Heart right ventricle (tissue), 16 donors: ENCODE results near the gene PRPSAP1. TPM values are rescaled to one million over a fixed set of nuclear protein-coding genes. Genes with fewer than 3 reads are reported as not detected.

Experiments
- ATAC-seq, 8 donors: fragments of 200-7000 bp; cut with Tn5 transposase; one replicate each; pipeline ENCODE4 v1.9.1; 2020; ENCODE audit warnings: mild to moderate bottlenecking in 8 of 8, moderate library complexity in 8 of 8, moderate number of reproducible peaks in 1 of 8
- DNase-seq, 2 donors: peaks; one replicate each; pipeline ENCODE4 v3.0.0-alpha.2; 2020
- H3K27ac ChIP-seq, 10 donors: fragments of 200-600 bp; sonication (generic) in 2 of 10; one replicate each; pipeline versions ENCODE4 v1.5.0 to v1.8.0; 2020 to 2022; ENCODE audit warnings: mild to moderate bottlenecking in 3 of 10
- H3K27me3 ChIP-seq, 7 donors: fragments of 200-600 bp; one replicate each; pipeline ENCODE4 v1.8.0; 2021 to 2022; ENCODE audit warnings: mild to moderate bottlenecking in 2 of 7
- H3K36me3 ChIP-seq, 9 donors: fragments of 200-600 bp; sonication (generic) in 1 of 9; one replicate each; pipeline versions ENCODE4 v1.5.0 to v1.8.0; 2020 to 2022; ENCODE audit warnings: mild to moderate bottlenecking in 2 of 9
- H3K4me1 ChIP-seq, 9 donors: fragments of 200-600 bp; sonication (generic) in 1 of 9; one replicate each; pipeline versions ENCODE4 v1.5.0 to v1.8.0; 2020 to 2022; ENCODE audit warnings: mild to moderate bottlenecking in 4 of 9
- H3K4me3 ChIP-seq, 10 donors: fragments of 200-600 bp; sonication (generic) in 2 of 10; one replicate each; pipeline versions ENCODE4 v1.5.0 to v1.8.0; 2020 to 2022; ENCODE audit warnings: mild to moderate bottlenecking in 7 of 10, moderate library complexity in 2 of 10
- H3K9me3 ChIP-seq, 11 donors: fragments of 200-600 bp in 10 of 11; sonication (generic) in 2 of 11; one replicate each; pipeline versions ENCODE4 v1.5.0 to v1.8.0; 2013 to 2022; ENCODE audit warnings: mild to moderate bottlenecking in 2 of 11, control low read depth in 1 of 11, moderate library complexity in 1 of 11
- WGBS, 2 donors: extraction: QIAGEN DNeasy Blood & Tissue Kit; methylation state at CpG; one replicate each; pipeline ENCODE4 v1.1.7; 2013; ENCODE audit warnings: inconsistent platforms in 1 of 2; 5-methylcytosine and 5-hydroxymethylcytosine counted together
- intact Hi-C, 10 donors: fragments of 100-400 bp; cut with DNase I; formaldehyde crosslinking; loops; one replicate each; pipeline versions ENCODE4 v1.11.1 to v1.14.2; 2022
- polyA plus RNA-seq, 2 donors: library from polyadenylated mRNA; stranded (reverse); fragments of 200-250 nt; gene quantifications; one replicate each; pipeline ENCODE4 v1.2.3, GENCODE V29; 2013
- total RNA-seq, 10 donors: library from RNA; stranded (reverse); fragmentation: NEBNext Ultra II Directional in 3 of 10; extraction: Animal tissue kit (Norgen Biotek cat#: 25700) in 3 of 10; gene quantifications; one replicate each; pipeline versions ENCODE4 v1.2.1 to v1.2.4, GENCODE V29; 2021 to 2023
- TF ChIP-seq, protein P1 (sequence below), 9 donors: fragments of 200-600 bp; sonication (generic) in 2 of 9; IDR thresholded peaks; one replicate each; pipeline versions ENCODE4 v1.5.0 to v1.8.0; 2021 to 2022; ENCODE audit warnings: antibody characterized with exemption in 9 of 9, mild to moderate bottlenecking in 5 of 9, moderate library complexity in 1 of 9
- donor health status: Arrhythmogenic right ventricular cardiomyopathy.
- donor health status: ischemic (EF 13 %, LVEDD 7.1; RV severe dilation, severe dysfunction).
- donor health status: healthy with polysubstance abuse.
- donor health status: DM: no; HTN: yes; CAD: no.
- donor health status: DM: no; HTN: no; CAD: no.
- donor health status: ischemic (EF 25% LVEDD 6.9; RV normal size, moderate dysfunction).
- donor health status: ischemic (EF 25% LVEDD 5.7; RV mildly dilated, moderate dysfunction).
- donor health status: healthy.
- donor health status: DM: yes; HTN: yes; CAD: no.
- donor health status: Ischemic cardiomyopathy.
- donor health status: ischemic (EF 35%, LVEDD 5.7; RV mildly dilated, moderate dysfunction).
- donor health status: nonischemic (EF 11% LVEDD 7.7; RV severe dilation, severe dysfunction).
- donor health status: DM: yes; HTN: yes; CAD: no.
- donor health status: PGD.
- donor health status: ischemic (EF 29% LVEDD 5.4; RV normal size, mild dysfunction).
- donor health status: nonischemic (EF 23%, LVEDD 6.1; RV moderate dilation, normal function).

Gene PRPSAP1
- total and polyA plus RNA-seq, 12 donors: 26.4 to 43.7 (median 33.7) TPM

GRCh38 chr17:76384222-76384986 lies 30.7 kb upstream of the PRPSAP1 start, which contains the start of gene SPHK1:
TSS of gene SPHK1 (plus strand) at chr17:76384609. CDS start at chr17:76385645, 1,036 bp downstream.
- peak; percentile 63 to 80 for DNase-seq
- Histone ChIP-seq H3K36me3 (peaks cover 0 to 12% (median 0%) of the 10 kb centered on the region in 9 donors), H3K9me3 (no peaks in the 10 kb centered on the region), H3K27ac (peak within 1 kb of the TSS; percentile 54 to 98 (median 86)), H3K4me1 (peaks cover 8 to 52% (median 40%) of the 10 kb centered on the region in 9 donors), H3K27me3 (peaks cover 0 to 11% (median 0%) of the 10 kb centered on the region in 7 donors), H3K4me3 (peak within 1 kb of the TSS; percentile 54 to 84 (median 70))
- WGBS, 2 donors: 1% methylated on average over 81 to 118 of the region's 118 CpGs
- TF ChIP-seq, protein P1, sequence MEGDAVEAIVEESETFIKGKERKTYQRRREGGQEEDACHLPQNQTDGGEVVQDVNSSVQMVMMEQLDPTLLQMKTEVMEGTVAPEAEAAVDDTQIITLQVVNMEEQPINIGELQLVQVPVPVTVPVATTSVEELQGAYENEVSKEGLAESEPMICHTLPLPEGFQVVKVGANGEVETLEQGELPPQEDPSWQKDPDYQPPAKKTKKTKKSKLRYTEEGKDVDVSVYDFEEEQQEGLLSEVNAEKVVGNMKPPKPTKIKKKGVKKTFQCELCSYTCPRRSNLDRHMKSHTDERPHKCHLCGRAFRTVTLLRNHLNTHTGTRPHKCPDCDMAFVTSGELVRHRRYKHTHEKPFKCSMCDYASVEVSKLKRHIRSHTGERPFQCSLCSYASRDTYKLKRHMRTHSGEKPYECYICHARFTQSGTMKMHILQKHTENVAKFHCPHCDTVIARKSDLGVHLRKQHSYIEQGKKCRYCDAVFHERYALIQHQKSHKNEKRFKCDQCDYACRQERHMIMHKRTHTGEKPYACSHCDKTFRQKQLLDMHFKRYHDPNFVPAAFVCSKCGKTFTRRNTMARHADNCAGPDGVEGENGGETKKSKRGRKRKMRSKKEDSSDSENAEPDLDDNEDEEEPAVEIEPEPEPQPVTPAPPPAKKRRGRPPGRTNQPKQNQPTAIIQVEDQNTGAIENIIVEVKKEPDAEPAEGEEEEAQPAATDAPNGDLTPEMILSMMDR (IDR thresholded peaks at IDR 0.05): no peak
- ATAC-seq: peak; percentile 65 to 92 (median 78)
- intact Hi-C loops: no loop called here

DNA sequence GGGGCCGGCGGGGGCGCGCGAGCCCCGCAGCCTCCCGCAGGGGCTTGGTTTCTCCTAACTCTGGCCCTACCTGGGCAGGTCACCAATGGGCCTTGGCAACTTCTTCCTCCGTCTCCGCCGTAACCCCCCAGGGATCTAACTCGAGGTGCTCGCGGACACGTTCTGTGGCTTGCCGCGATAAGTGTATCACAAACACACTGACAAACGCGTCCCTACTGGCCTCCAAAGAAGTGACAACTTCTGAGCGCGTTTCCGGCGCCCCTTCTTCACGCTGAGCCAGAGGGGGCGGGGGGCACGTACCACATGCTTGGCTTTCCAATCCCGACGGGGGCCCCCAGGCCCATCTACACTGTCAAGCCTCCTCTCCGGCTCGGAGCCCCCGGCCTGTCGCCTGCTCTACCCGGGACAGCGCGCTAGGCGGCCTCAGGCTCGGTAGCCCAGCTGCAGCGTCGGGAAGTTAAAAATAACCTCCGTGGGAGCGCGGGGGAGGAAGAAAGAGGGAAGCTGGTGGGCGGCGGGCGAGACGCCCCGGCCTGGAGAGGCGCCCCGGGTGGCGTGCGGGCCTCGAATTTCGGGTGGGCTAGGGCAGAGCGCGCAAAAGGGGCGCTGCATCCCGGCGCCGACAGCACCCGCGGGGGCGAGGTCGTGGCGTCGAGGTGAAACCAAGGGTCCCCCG lies 30.0 kb upstream of the PRPSAP1 start:
- H3K27ac ChIP-seq: peak overlapping the region; percentile 54 to 98 (median 86)
- ATAC-seq (peak; percentile 21 to 58 (median 40)), DNase-seq (peak; percentile 65 to 66)
- intact Hi-C loops: no loop called here
- H3K4me3 ChIP-seq: peak overlapping the region; percentile 47 to 84 (median 70)
- 0% methylated on average over 58 to 65 of the region's 65 CpGs for WGBS, 2 donors
- peaks cover 5 to 52% (median 35%) of the 10 kb centered on the region in 9 donors for H3K4me1 ChIP-seq
- TF ChIP-seq, protein P1 (IDR thresholded peaks at IDR 0.05): peak in 8 of 9 donors; percentile 12 to 52 (median 43)
- H3K27me3 ChIP-seq: peaks cover 0 to 11% (median 0%) of the 10 kb centered on the region in 7 donors
- H3K36me3 ChIP-seq: peaks cover 0 to 7% (median 0%) of the 10 kb centered on the region in 9 donors
- H3K9me3 ChIP-seq: no peaks in the 10 kb centered on the region

GRCh38 chr17:76382803-76383545 lies 29.3 kb upstream of the PRPSAP1 start:
- ATAC-seq (peak; percentile 8 to 39 (median 26)), DNase-seq (peak; percentile 38 to 55)
- peak overlapping the region; percentile 47 to 84 (median 70) for H3K4me3 ChIP-seq
- H3K27ac ChIP-seq: peak overlapping the region; percentile 54 to 98 (median 86)
- peaks cover 5 to 52% (median 35%) of the 10 kb centered on the region in 9 donors for H3K4me1 ChIP-seq
- no peaks in the 10 kb centered on the region for H3K9me3 ChIP-seq
- TF ChIP-seq, protein P1 (IDR thresholded peaks at IDR 0.05): no peak
- peaks cover 0 to 11% (median 0%) of the 10 kb centered on the region in 7 donors for H3K27me3 ChIP-seq
- H3K36me3 ChIP-seq: peaks cover 0 to 7% (median 0%) of the 10 kb centered on the region in 9 donors
- intact Hi-C loops: no loop called here
- 1 to 2% methylated on average over 64 to 80 of the region's 80 CpGs for WGBS, 2 donors
